Activated CD8-positive, alpha-beta memory T cell treated with anti-CD3 and anti-CD28 coated beads, Interleukin-2, amount 10 ng/mL, durations not matched to agents 7 days and 5 days (primary cell): ENCODE data around the gene TMED4. TPM values are rescaled to one million over a fixed set of nuclear protein-coding genes. Genes with fewer than 3 reads are reported as not detected.
"Not testable (repeated sequence)": the region's sequence is repeated elsewhere in the genome, so short reads cannot be mapped to it uniquely, and the experiment has no call there.

ENCODE experiments used
- ATAC-seq: fragments of 150-1000 bp; cut with Tn5 transposase; one replicate; pipeline ENCODE4 v1.10.0; 2021; ENCODE audit warnings: moderate library complexity
- CTCF ChIA-PET: fragments of 350-600 bp; sonication (Branson Sonifier 250); formaldehyde crosslinking; loops from one replicate; lab custom pipeline; 2021; ENCODE audit warnings: antibody characterized with exemption; lab: Charles Lee
- DNase-seq: peaks from one replicate; pipeline ENCODE4 v3.0.0-alpha.2; 2020
- H3K27ac Mint-ChIP-seq: one replicate; pipeline ENCODE4 v1.8.0; 2021; ENCODE audit warnings: mild to moderate bottlenecking, mixed read lengths
- H3K27me3 Mint-ChIP-seq: one replicate; pipeline ENCODE4 v1.8.0; 2021; ENCODE audit warnings: mixed read lengths
- H3K36me3 Mint-ChIP-seq: one replicate; pipeline ENCODE4 v1.8.0; 2021; ENCODE audit warnings: mild to moderate bottlenecking, mixed read lengths
- H3K4me1 Mint-ChIP-seq: one replicate; pipeline ENCODE4 v1.8.0; 2021; ENCODE audit warnings: mixed read lengths
- H3K4me3 Mint-ChIP-seq: one replicate; pipeline ENCODE4 v1.8.0; 2021; ENCODE audit warnings: mild to moderate bottlenecking, moderate library complexity, mixed read lengths
- H3K9me3 Mint-ChIP-seq: one replicate; pipeline ENCODE4 v1.8.0; 2022; ENCODE audit warnings: low read depth, mixed read lengths
- total RNA-seq, 2 experiments: library from RNA; stranded (reverse); gene quantifications; one replicate each; pipeline ENCODE4 v1.2.3, GENCODE V29; 2021

The TMED4 gene
- total RNA-seq, 2 experiments from 2014 or later: 74.8 to 77.4 TPM

DNA sequence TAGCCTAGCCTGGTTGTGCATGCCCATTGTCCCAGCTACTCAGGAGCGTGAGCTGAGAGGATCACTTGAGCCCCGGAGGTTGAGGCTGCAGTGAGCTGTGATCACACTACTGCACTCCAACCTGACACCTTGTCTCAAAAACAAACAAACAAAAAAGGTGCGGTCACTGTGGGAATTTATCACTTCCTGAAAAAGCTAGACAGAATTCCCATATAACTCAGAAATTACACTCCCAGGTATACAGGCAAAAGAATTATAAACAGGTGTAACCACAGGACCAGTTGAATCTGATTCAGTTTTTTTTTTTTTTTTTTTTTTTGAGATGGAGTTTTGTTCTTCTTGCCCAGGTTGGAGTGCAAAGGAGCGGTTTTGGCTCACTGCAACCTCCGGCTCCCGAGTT is 21.2 kb upstream of the TMED4 start:
- ATAC-seq (no peak), DNase-seq (no peak)
- H3K4me3 Mint-ChIP-seq: no peak overlapping the region
- peaks cover 10% of the 10 kb centered on the region for H3K36me3 Mint-ChIP-seq
- no peak overlapping the region for H3K27ac Mint-ChIP-seq
- H3K4me1 Mint-ChIP-seq: peaks cover 26% of the 10 kb centered on the region
- no peaks in the 10 kb centered on the region for H3K9me3 Mint-ChIP-seq
- H3K27me3 Mint-ChIP-seq: peaks cover 8% of the 10 kb centered on the region
- CTCF ChIA-PET: no interaction called here

DNA sequence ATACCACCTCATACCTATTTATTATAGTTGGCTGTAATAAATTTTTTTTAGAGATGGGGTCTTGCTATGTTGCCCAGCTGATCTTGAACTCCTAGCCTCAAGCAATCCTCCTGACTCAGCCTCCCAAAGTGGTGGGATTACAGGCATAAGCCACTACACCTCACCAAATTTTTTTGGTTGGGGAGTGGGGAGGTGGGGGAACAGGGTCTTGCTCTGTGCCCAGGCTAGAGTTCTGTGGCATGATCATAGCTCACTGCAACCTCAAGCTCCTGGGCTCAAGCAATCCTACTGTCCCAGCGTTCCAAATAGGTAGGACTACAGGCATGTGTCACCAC is 20.5 kb upstream of the TMED4 start:
- no peak overlapping the region for H3K4me3 Mint-ChIP-seq
- no peak overlapping the region for H3K27ac Mint-ChIP-seq
- no peaks in the 10 kb centered on the region for H3K9me3 Mint-ChIP-seq
- peaks cover 21% of the 10 kb centered on the region for H3K4me1 Mint-ChIP-seq
- peaks cover 7% of the 10 kb centered on the region for H3K36me3 Mint-ChIP-seq
- DNase-seq: no peak
- no peak for ATAC-seq
- peaks cover 8% of the 10 kb centered on the region for H3K27me3 Mint-ChIP-seq
- CTCF ChIA-PET: no interaction called here

DNA sequence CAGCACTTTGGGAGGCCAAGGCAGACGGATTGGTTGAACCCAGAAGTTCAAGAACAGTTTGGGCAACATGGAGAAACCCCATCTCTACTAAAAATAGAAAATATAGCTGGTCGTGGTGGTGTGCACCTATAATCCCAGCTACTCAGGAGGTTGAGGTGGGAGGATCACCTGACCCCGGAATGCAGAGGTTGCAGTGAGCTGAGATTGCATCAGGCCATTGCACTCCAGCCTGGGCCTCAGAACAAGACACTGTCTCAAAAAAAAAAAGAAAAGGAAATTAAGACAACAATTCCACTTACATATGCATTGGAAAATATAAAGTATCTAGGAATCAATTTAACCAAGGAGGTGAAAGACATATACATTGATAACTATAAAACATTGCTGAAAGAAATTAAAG is 17.2 kb upstream of the TMED4 start:
- no peak for ATAC-seq
- CTCF ChIA-PET: interaction anchor here (2.1 kb wide), 1 partner anchor 11 kb away, joined by 4 read pairs; no protein-coding TSS in a partner anchor
- H3K4me3 Mint-ChIP-seq: no peak overlapping the region
- no peak for DNase-seq
- H3K27ac Mint-ChIP-seq: no peak overlapping the region
- H3K27me3 Mint-ChIP-seq: peaks cover 10% of the 10 kb centered on the region
- H3K4me1 Mint-ChIP-seq: peaks cover 2% of the 10 kb centered on the region
- no peaks in the 10 kb centered on the region for H3K36me3 Mint-ChIP-seq
- no peaks in the 10 kb centered on the region for H3K9me3 Mint-ChIP-seq

DNA sequence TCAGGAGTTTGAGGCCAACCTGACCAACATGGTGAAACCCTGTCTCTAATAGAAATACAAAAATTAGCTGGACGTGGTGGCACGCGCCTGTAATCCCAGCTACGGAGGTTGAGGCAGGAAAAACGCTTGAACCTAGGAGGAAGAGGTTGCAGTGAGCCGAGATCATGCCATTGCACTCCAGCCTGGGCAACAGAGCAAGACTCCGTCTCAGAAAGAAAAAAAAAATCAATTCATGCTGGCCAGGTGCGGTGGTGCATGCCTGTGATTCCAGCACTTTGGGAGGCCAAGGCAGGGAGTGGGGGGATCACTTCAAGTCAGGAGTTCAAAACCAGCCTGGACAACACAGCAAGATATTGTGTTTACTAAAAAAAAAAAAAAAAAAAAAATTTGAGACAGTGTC is 15.2 kb upstream of the TMED4 start:
- ATAC-seq, DNase-seq, H3K27ac Mint-ChIP-seq, H3K4me1 Mint-ChIP-seq, H3K27me3 Mint-ChIP-seq, H3K4me3 Mint-ChIP-seq, H3K36me3 Mint-ChIP-seq, H3K9me3 Mint-ChIP-seq, CTCF ChIA-PET: not testable (repeated sequence)

DNA sequence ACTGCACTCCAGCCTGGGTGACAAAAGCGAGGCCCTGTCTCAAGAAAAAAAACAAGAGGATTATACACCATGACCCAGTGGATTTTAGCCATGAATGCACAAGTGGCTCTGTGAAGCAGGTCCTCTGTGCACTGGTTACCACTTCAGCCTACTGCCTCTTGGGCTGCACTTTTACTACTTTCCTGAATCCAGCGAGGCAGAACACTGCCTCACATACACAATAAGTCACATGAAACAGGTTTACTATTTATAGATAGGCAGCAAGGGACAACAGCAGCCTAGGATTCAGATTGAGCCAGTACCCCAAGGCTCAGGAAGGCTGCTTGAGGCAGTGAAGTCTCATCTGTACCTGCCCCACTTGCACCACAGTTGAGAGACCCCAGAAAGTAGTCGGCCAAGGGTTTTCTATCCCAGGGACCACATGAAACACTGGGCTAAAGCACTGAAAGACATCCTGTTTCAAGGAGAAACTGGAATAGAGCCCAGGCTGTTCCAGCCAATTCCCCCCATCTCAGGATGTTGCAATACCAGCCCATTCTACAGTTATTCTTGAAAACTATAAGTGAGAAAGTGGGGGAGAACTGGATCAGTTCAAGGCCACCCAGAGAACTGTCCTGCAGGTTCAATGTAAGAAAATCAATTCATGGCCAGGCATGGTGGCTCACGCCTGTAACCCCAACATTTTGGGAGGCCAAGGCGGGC is 14.1 kb upstream of the TMED4 start:
- CTCF ChIA-PET: interaction anchor here (0.9 to 1.4 kb wide), 2 partner anchors 140 to 172 kb away, joined by 3 read pairs; no protein-coding TSS in a partner anchor
- no peak for ATAC-seq
- peaks cover 5% of the 10 kb centered on the region for H3K27me3 Mint-ChIP-seq
- H3K4me1 Mint-ChIP-seq: no peaks in the 10 kb centered on the region
- no peaks in the 10 kb centered on the region for H3K36me3 Mint-ChIP-seq
- no peak for DNase-seq
- no peak overlapping the region for H3K4me3 Mint-ChIP-seq
- no peak overlapping the region for H3K27ac Mint-ChIP-seq
- no peaks in the 10 kb centered on the region for H3K9me3 Mint-ChIP-seq

DNA sequence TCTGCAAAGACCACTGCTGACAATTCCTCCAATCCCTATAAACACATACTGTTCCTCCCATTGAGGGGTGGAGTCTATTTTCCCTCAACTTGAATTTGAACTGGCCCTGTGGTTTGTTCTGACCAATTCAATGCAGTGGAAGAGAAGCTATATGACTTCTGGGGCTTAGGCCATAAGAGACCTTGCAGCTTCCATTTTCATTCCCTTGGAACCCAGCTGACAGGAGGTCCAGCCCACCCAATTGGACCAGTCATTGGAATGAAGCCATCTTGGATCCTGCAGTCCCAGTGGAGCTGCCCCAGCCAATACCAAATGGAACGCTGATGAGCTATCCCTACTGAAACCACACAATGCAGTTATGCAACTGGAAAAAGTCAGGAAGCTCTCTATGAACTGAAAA is 8.9 kb upstream of the TMED4 start:
- no peaks in the 10 kb centered on the region for H3K36me3 Mint-ChIP-seq

DNA sequence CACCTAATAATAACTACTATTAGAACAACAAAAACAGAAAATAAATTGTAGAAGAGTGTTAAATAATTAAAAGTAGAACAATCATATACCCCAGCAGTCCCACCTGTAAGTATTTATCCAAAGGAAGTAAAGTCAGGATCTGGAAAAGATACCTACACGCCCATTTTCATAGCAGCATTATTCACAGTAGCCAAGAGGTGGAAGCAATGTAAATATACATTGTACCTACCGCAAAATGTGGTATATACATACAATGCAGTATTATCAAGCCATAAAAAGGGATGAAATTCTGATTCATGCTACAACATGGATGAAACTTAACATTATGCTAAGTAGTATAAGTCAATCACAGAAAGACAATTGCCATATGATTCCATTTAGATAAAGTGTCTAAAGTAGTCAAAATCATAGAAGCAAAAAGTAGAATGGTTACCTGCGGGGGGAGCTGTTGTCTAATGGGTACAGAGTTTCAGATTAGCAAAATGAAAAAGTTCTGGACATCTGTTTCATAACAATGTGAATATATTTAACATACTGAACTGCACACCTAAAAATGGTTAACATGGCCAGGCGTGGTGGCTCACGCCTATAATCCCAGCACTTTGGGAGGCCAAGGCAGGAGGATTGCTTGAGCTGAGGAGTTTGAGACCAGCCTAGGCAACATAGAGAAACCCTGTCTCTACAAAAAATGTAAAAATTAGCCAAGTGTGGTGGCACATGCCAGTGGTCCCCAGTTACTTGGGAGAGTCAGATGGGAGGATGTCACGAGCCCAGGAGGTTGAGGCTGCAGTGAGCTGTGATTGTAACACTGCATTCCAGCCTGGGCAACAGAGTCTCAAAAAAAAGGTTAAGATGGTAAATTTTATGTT is 6.0 kb upstream of the TMED4 start:
- CTCF ChIA-PET: interaction anchor here (0.7 to 1.7 kb wide), 12 partner anchors 11 to 547 kb away, joined by 3 to 9 read pairs (median 4); partner anchors contain the start of genes H2AZ2 and OGDH
- Mint-ChIP-seq H3K36me3 (no peaks in the 10 kb centered on the region), H3K27me3 (peaks cover under 1% of the 10 kb centered on the region), H3K27ac (no peak overlapping the region), H3K4me1 (peaks cover 13% of the 10 kb centered on the region), H3K9me3 (no peaks in the 10 kb centered on the region), H3K4me3 (no peak overlapping the region)
- ATAC-seq: peak; percentile 85
- peak; percentile 79 for DNase-seq

More for the DNA sequence above, 8.9 kb upstream of the TMED4 start:
- DNase-seq: no peak
- no peaks in the 10 kb centered on the region for H3K9me3 Mint-ChIP-seq
- peaks cover 5% of the 10 kb centered on the region for H3K27me3 Mint-ChIP-seq
- CTCF ChIA-PET: interaction anchor here (1.3 to 1.9 kb wide), 3 partner anchors 9 to 17 kb away, joined by 3 to 7 read pairs (median 7); partner anchors contain the start of genes OGDH and TMED4
- H3K4me3 Mint-ChIP-seq: no peak overlapping the region
- H3K27ac Mint-ChIP-seq: no peak overlapping the region
- H3K4me1 Mint-ChIP-seq: peaks cover 9% of the 10 kb centered on the region
- no peak for ATAC-seq

DNA sequence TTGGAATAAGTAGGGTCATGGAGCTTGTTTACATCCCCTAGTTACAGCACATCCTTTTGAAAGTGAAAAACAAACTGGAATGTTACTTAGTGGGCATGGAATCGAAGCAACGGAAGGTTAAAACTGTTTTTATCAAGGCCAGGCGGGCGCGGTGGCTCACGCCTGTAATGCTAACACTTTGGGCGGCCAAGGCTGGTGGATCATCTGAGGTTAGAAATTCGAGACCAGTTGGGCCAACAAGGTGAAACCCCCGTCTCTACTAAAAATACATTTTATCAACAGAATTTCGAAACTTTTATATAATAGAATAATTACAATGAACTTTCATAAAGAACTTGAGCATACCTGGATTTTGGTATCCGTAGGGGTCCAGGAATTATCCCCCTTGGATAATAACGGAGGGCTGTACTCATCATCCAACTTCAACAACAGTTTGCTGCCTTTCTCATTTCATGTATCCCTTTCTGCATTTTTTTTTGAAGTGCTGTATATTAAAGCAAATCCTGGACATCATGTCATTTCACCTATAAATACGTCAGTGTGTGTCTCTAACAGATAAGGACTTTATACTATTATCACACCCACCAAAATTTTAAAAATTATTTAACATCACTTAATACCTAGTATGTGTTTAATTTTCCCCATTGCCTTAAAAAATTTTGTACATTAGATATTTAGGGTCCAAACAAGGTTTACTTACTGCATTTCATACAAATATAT is 1.3 kb upstream of the TMED4 start:
- Mint-ChIP-seq H3K27ac (peak overlapping the region; percentile 95), H3K36me3 (peaks cover 24% of the 10 kb centered on the region), H3K4me1 (peaks cover 42% of the 10 kb centered on the region), H3K4me3 (peak overlapping the region; percentile 91), H3K27me3 (no peaks in the 10 kb centered on the region), H3K9me3 (no peaks in the 10 kb centered on the region)
- DNase-seq (no peak), ATAC-seq (no peak)
- CTCF ChIA-PET: interaction anchor here (1.4 to 2.1 kb wide), 4 partner anchors 17 to 265 kb away, joined by 4 to 8 read pairs (median 6); partner anchors contain the start of gene H2AZ2

DNA sequence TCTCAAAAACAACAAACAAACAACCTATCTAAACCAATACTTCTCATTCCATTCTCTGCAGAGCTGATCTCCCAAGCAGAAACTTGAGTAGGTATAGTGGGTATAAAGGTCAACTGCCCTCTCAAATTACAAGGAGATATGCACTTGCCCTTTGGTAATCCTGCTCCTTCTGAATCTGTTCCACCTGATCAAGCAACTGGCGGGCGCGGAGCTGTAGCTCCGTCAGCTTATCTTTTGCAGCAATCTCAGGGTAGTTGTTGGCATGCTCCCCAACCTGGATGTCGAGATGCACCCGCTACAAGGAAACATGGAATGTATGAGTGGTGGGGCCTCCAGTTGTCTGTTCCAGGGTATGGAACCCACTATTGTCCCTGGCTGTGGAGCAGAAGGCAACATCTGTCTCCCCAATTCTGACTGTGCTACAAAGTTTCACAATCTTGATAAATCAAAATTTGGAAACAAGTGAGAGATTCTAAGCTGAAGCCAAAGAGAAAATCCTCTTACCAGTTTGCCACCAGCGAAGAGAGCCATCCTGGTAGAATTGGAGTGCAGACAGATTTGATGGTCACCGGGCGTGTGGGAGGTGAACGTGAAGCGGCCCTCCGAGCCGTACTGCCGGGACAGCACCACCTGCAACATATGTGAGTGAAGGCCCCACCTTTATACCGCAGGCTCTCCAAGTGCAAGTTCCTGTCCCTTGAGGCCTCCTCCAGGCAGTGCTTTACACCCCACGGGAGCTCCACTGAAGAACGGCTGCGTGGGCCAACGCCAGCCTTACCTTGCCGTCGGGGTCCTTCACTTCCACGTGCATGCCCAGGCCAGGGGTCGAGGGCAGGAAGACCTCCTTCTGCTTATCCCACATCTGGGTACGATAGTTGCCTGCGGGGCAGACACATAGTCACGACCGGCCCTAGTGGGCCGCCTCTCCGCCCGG is 819 bp downstream of the TMED4 start:
- ATAC-seq: peak; percentile 28
- DNase-seq: peak; percentile 73
- Mint-ChIP-seq H3K4me3 (peak overlapping the region; percentile 91), H3K36me3 (peaks cover 29% of the 10 kb centered on the region), H3K27me3 (no peaks in the 10 kb centered on the region), H3K27ac (peak overlapping the region; percentile 95), H3K4me1 (peaks cover 39% of the 10 kb centered on the region), H3K9me3 (no peaks in the 10 kb centered on the region)
- CTCF ChIA-PET: interaction anchor here (0.9 to 2.1 kb wide), 9 partner anchors 9 to 555 kb away, joined by 3 to 8 read pairs (median 3); partner anchors contain the start of gene PURB

DNA sequence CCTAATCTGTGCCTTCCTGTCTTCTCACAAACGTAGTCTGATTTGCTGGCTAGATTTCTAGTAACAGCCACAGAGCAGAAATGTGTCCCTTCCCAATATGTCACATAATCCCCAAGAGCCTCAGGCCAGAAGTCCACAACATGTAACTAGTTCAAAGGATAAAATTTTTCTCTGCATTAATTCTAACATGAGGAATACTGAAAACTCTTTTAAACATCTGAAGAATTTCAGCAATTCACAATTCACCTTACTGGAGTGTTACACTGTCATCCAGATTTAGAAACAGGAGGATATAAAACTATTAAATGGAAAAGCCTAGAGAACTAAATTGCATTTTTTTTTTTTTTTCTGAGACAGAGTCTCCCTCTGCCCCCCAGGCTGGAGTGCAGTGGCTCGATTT is 5.8 kb downstream of the TMED4 start:
- Mint-ChIP-seq H3K9me3 (no peaks in the 10 kb centered on the region), H3K27ac (peak overlapping the region; percentile 4), H3K36me3 (peaks cover 47% of the 10 kb centered on the region), H3K27me3 (no peaks in the 10 kb centered on the region), H3K4me1 (peaks cover 55% of the 10 kb centered on the region), H3K4me3 (no peak overlapping the region)
- CTCF ChIA-PET: interaction anchor here (1.1 kb wide), 1 partner anchor 11 kb away, joined by 4 read pairs; no protein-coding TSS in a partner anchor
- ATAC-seq: no peak
- DNase-seq: no peak

DNA sequence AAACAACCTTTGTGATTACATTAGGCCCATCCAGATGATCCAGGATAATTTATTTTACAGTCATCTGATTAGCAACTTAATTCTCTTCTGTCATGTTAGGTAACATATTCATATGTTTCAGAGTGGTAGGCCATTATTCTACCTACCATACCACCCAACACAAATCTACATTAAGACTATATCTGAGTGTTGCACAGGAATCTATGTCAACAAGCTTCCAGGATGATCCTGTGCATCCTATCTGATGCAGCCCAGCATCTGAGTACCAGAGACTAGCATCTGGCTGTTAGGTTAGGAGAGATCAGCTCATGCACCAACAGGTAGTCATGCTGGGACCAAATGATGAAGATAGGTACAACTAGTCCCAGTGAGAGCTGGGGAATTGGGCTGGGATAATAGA is 7.0 kb downstream of the TMED4 start:
- Mint-ChIP-seq H3K9me3 (no peaks in the 10 kb centered on the region), H3K36me3 (peaks cover 49% of the 10 kb centered on the region), H3K27ac (peak overlapping the region; percentile 67), H3K4me3 (peak overlapping the region; percentile 85), H3K27me3 (no peaks in the 10 kb centered on the region), H3K4me1 (peaks cover 43% of the 10 kb centered on the region)
- CTCF ChIA-PET: interaction anchor here (2.1 kb wide), 1 partner anchor 10 kb away, joined by 20 read pairs; no protein-coding TSS in a partner anchor
- ATAC-seq (no peak), DNase-seq (no peak)

DNA sequence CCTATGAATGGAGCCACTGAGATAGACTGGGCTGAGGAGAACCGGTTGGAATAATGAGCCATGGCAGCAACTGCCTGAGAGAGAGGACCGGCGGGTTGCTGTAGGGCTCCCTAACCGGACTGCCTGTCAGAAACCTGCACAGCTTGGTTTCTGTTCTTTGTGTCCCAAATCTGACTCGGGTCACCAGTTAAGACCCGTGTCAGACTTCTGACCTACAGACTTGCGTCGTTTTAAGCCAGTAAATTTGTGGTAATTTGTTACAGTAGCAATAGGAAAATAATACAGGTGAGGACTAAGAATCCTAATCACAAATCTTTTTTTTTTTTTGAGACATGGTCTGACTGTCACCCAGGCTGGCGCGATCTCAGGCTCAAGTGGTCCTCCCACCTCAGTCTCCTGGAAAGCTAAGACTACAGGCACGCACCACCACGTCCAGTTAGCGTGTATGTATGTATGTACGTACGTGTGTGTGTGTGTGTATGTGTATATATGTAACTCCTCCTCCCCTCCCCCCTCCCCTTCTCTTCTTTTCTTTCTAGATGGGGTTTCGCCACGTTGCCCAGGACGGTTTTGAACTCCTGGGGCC is 7.7 kb downstream of the TMED4 start:
- no peaks in the 10 kb centered on the region for H3K27me3 Mint-ChIP-seq
- H3K9me3 Mint-ChIP-seq: no peaks in the 10 kb centered on the region
- H3K4me3 Mint-ChIP-seq: peak overlapping the region; percentile 85
- H3K36me3 Mint-ChIP-seq: peaks cover 48% of the 10 kb centered on the region
- DNase-seq (no peak), ATAC-seq (no peak)
- H3K4me1 Mint-ChIP-seq: peaks cover 37% of the 10 kb centered on the region
- CTCF ChIA-PET: interaction anchor here (0.7 to 2.1 kb wide), 6 partner anchors 9 to 562 kb away, joined by 3 to 20 read pairs (median 3); partner anchors contain the start of gene H2AZ2
- peak overlapping the region; percentile 91 for H3K27ac Mint-ChIP-seq
